ENCODE measurements around the gene GALT. TPM values are rescaled to one million over a fixed set of nuclear protein-coding genes. Genes with fewer than 3 reads are reported as not detected.

The GALT gene
- total RNA-seq, 1 experiment from 2014 or later, result 27.6 TPM

DNA sequence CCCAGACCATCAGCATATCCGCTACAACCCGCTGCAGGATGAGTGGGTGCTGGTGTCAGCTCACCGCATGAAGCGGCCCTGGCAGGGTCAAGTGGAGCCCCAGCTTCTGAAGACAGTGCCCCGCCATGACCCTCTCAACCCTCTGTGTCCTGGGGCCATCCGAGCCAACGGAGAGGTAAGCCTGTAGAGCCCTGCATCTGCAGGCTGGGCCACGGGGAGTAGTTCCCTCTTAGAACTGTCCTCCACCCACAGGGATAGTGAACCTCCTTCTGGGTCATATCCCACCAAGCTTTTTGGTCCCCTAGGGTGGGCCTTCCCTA, 569 bp downstream of the GALT start:
- H3K27me3 ChIP-seq (replicated peaks; ENCODE audit: insufficient read depth, low read depth, low read length, poor library complexity), result no peaks in the 10 kb centered on the region
- H3K9me3 ChIP-seq (ENCODE audit: low read depth, low read length, poor library complexity, severe bottlenecking), result no peaks in the 10 kb centered on the region
- DNase-seq (ENCODE audit: low spot score), result no peak
- H3K27ac ChIP-seq (ENCODE audit: low read depth, low read length, poor library complexity, severe bottlenecking), result peak overlapping the region; percentile 77
- ChIA-PET POLR2A (ENCODE audit: low non-redundant PET) (no interaction called here), CTCF (interaction anchor here (0.6 to 1.5 kb wide), 4 partner anchors 13 to 35 kb away, joined by 3 to 6 read pairs (median 4); partner anchors contain the start of genes DCTN3 and RPP25L)
- peaks cover 17% of the 10 kb centered on the region for H3K36me3 ChIP-seq (ENCODE audit: insufficient read depth, low read length, poor library complexity, severe bottlenecking)
- TF ChIP-seq EZH2 (IDR thresholded peaks at IDR 0.05; ENCODE audit: borderline replicate concordance, low read depth, low read length, poor library complexity, severe bottlenecking), result no peak
- TF ChIP-seq, protein P1, sequence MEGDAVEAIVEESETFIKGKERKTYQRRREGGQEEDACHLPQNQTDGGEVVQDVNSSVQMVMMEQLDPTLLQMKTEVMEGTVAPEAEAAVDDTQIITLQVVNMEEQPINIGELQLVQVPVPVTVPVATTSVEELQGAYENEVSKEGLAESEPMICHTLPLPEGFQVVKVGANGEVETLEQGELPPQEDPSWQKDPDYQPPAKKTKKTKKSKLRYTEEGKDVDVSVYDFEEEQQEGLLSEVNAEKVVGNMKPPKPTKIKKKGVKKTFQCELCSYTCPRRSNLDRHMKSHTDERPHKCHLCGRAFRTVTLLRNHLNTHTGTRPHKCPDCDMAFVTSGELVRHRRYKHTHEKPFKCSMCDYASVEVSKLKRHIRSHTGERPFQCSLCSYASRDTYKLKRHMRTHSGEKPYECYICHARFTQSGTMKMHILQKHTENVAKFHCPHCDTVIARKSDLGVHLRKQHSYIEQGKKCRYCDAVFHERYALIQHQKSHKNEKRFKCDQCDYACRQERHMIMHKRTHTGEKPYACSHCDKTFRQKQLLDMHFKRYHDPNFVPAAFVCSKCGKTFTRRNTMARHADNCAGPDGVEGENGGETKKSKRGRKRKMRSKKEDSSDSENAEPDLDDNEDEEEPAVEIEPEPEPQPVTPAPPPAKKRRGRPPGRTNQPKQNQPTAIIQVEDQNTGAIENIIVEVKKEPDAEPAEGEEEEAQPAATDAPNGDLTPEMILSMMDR (conservative IDR thresholded peaks at IDR 0.05; ENCODE audit: low read depth, low read length), result no peak; the same call in 1 of the 2 replicates
- H3K4me1 ChIP-seq (ENCODE audit: insufficient read depth, low read length, poor library complexity, severe bottlenecking), result peaks cover 8% of the 10 kb centered on the region
- intact Hi-C loops (cut with micrococcal nuclease; ENCODE audit: unreplicated experiment), result no loop called here
- peak overlapping the region; percentile 89 for H3K4me3 ChIP-seq (ENCODE audit: low read depth, low read length, poor library complexity, severe bottlenecking)
- no TSS peak for BruUV-seq (replicated peaks)

DNA sequence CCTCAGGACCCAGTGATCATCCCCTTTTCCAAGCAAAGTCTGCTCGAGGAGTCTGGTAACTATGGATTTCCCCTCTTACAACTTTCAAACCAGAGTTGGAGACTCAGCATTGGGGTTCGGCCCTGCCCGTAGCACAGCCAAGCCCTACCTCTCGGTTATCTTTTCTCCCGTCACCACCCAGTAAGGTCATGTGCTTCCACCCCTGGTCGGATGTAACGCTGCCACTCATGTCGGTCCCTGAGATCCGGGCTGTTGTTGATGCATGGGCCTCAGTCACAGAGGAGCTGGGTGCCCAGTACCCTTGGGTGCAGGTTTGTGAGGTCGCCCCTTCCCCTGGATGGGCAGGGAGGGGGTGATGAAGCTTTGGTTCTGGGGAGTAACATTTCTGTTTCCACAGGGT, 1.2 kb downstream of the GALT start:
- Histone ChIP-seq H3K36me3 (ENCODE audit: insufficient read depth, low read length, poor library complexity, severe bottlenecking) (peaks cover 17% of the 10 kb centered on the region), H3K4me3 (ENCODE audit: low read depth, low read length, poor library complexity, severe bottlenecking) (peak overlapping the region; percentile 89), H3K27ac (ENCODE audit: low read depth, low read length, poor library complexity, severe bottlenecking) (no peak overlapping the region), H3K9me3 (ENCODE audit: low read depth, low read length, poor library complexity, severe bottlenecking) (no peaks in the 10 kb centered on the region), H3K27me3 (replicated peaks; ENCODE audit: insufficient read depth, low read depth, low read length, poor library complexity) (no peaks in the 10 kb centered on the region), H3K4me1 (ENCODE audit: insufficient read depth, low read length, poor library complexity, severe bottlenecking) (peaks cover 8% of the 10 kb centered on the region)
- BruUV-seq (replicated peaks), result no TSS peak
- intact Hi-C loops (cut with micrococcal nuclease; ENCODE audit: unreplicated experiment), result no loop called here
- POLR2A ChIA-PET (ENCODE audit: low non-redundant PET), result no interaction called here
- DNase-seq (ENCODE audit: low spot score), result no peak
- CTCF ChIA-PET, result no interaction called here
- no peak for TF ChIP-seq EZH2 (IDR thresholded peaks at IDR 0.05; ENCODE audit: borderline replicate concordance, low read depth, low read length, poor library complexity, severe bottlenecking)
- TF ChIP-seq, protein P1 (conservative IDR thresholded peaks at IDR 0.05; ENCODE audit: low read depth, low read length), result no peak

DNA sequence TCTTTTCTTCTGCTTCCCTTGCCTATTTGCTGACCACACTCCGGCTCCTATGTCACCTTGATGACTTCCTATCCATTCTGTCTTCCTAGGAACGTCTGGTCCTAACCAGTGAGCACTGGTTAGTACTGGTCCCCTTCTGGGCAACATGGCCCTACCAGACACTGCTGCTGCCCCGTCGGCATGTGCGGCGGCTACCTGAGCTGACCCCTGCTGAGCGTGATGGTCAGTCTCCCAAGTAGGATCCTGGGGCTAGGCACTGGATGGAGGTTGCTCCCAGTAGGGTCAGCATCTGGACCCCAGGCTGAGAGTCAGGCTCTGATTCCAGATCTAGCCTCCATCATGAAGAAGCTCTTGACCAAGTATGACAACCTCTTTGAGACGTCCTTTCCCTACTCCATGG, 2.2 kb downstream of the GALT start:
- Histone ChIP-seq H3K9me3 (ENCODE audit: low read depth, low read length, poor library complexity, severe bottlenecking) (no peaks in the 10 kb centered on the region), H3K4me1 (ENCODE audit: insufficient read depth, low read length, poor library complexity, severe bottlenecking) (peaks cover 18% of the 10 kb centered on the region), H3K4me3 (ENCODE audit: low read depth, low read length, poor library complexity, severe bottlenecking) (no peak overlapping the region), H3K27ac (ENCODE audit: low read depth, low read length, poor library complexity, severe bottlenecking) (no peak overlapping the region), H3K36me3 (ENCODE audit: insufficient read depth, low read length, poor library complexity, severe bottlenecking) (peaks cover 17% of the 10 kb centered on the region), H3K27me3 (replicated peaks; ENCODE audit: insufficient read depth, low read depth, low read length, poor library complexity) (no peaks in the 10 kb centered on the region)
- no peak for TF ChIP-seq EZH2 (IDR thresholded peaks at IDR 0.05; ENCODE audit: borderline replicate concordance, low read depth, low read length, poor library complexity, severe bottlenecking)
- TF ChIP-seq, protein P1 (conservative IDR thresholded peaks at IDR 0.05; ENCODE audit: low read depth, low read length), result no peak
- ChIA-PET CTCF (no interaction called here), POLR2A (ENCODE audit: low non-redundant PET) (no interaction called here)
- intact Hi-C loops (cut with micrococcal nuclease; ENCODE audit: unreplicated experiment), result no loop called here
- BruUV-seq (replicated peaks), result no TSS peak
- no peak for DNase-seq (ENCODE audit: low spot score)

All from A673 (cell line).